Mesenchymal stem cell (in vitro differentiated cells and primary cell): ENCODE results near the gene IWS1.

Experiments used
- DNase-seq: peaks from one replicate; pipeline ENCODE4 v3.0.0-alpha.2; 2013
- H2AFZ ChIP-seq: one replicate; pipeline ENCODE4 v1.6.1; 2013; ENCODE audit warnings: low read depth, mild to moderate bottlenecking, control low read depth, inconsistent platforms, low read length, moderate library complexity
- H2AK5ac ChIP-seq: 2 replicates; pipeline ENCODE4 v1.6.1; 2013; ENCODE audit warnings: low read length, moderate library complexity, mild to moderate bottlenecking, inconsistent platforms; ENCODE audit not compliant: severe bottlenecking
- H2BK120ac ChIP-seq: one replicate; pipeline ENCODE4 v1.6.1; 2013; ENCODE audit warnings: low read depth, mild to moderate bottlenecking, inconsistent platforms, low read length, moderate library complexity
- H2BK12ac ChIP-seq, 2 experiments: one replicate each; pipeline ENCODE4 v1.6.1; 2013; ENCODE audit warnings: inconsistent platforms in 2 of 2, low read length in 2 of 2, mild to moderate bottlenecking in 2 of 2, moderate library complexity in 2 of 2, control low read depth in 1 of 2
- H2BK15ac ChIP-seq: one replicate; pipeline ENCODE4 v1.6.1; 2013; ENCODE audit warnings: mild to moderate bottlenecking, low read depth, inconsistent platforms; ENCODE audit not compliant: poor library complexity, severe bottlenecking
- H2BK5ac ChIP-seq: 2 replicates; pipeline ENCODE4 v1.6.1; 2013; ENCODE audit warnings: low read depth, mild to moderate bottlenecking, low read length, control low read depth, inconsistent platforms; ENCODE audit not compliant: poor library complexity, severe bottlenecking
- H3K14ac ChIP-seq, 2 experiments: one replicate each; pipeline ENCODE4 v1.6.1; 2013; ENCODE audit warnings: inconsistent platforms in 2 of 2, low read length in 2 of 2, control low read depth in 1 of 2, mild to moderate bottlenecking in 1 of 2, moderate library complexity in 1 of 2
- H3K18ac ChIP-seq, 2 experiments: one replicate each; pipeline ENCODE4 v1.6.1; 2013; ENCODE audit warnings: inconsistent platforms in 2 of 2, low read length in 2 of 2, control low read depth in 1 of 2, low read depth in 1 of 2, mild to moderate bottlenecking in 1 of 2
- H3K23ac ChIP-seq, 2 experiments: one replicate each; pipeline ENCODE4 v1.6.1; 2013; ENCODE audit warnings: inconsistent platforms in 2 of 2, low read length in 2 of 2, mild to moderate bottlenecking in 2 of 2, moderate library complexity in 2 of 2, control low read depth in 1 of 2
- H3K27ac ChIP-seq: 2 replicates; pipeline ENCODE4 v1.5.1; 2013; ENCODE audit warnings: mild to moderate bottlenecking, moderate library complexity, low read length, control low read depth, inconsistent platforms; ENCODE audit not compliant: poor library complexity, severe bottlenecking
- H3K27me3 ChIP-seq, 2 experiments: 2 replicates each; pipeline versions ENCODE4 v1.6.1 to v1.7.0; 2013; ENCODE audit warnings: low read length in 2 of 2, mild to moderate bottlenecking in 2 of 2, moderate library complexity in 2 of 2, control low read depth in 1 of 2, inconsistent platforms in 1 of 2; ENCODE audit not compliant: control insufficient read depth in 1 of 2, insufficient read depth in 1 of 2
- H3K36me3 ChIP-seq, 2 experiments: 2 replicates each; pipeline versions ENCODE4 v1.6.1 to v1.7.0; 2013; ENCODE audit warnings: low read length in 2 of 2, control low read depth in 1 of 2, inconsistent platforms in 1 of 2, low read depth in 1 of 2, mild to moderate bottlenecking in 1 of 2; ENCODE audit not compliant: insufficient read depth in 2 of 2, control insufficient read depth in 1 of 2
- H3K4ac ChIP-seq, 2 experiments: one replicate each; pipeline ENCODE4 v1.6.1; 2013; ENCODE audit warnings: inconsistent platforms in 2 of 2, low read length in 2 of 2, mild to moderate bottlenecking in 2 of 2, moderate library complexity in 2 of 2, control low read depth in 1 of 2, low read depth in 1 of 2
- H3K4me1 ChIP-seq: 2 replicates; pipeline ENCODE4 v1.6.1; 2013; ENCODE audit warnings: low read depth, low read length, control low read depth; ENCODE audit not compliant: control insufficient read depth, insufficient read depth
- H3K4me2 ChIP-seq: 2 replicates; pipeline ENCODE4 v1.6.1; 2013; ENCODE audit warnings: low read length, mild to moderate bottlenecking, inconsistent platforms; ENCODE audit not compliant: poor library complexity, severe bottlenecking
- H3K4me3 ChIP-seq, 2 experiments: 2 replicates each; pipeline versions ENCODE4 v1.5.1 to v1.7.0; 2013; ENCODE audit warnings: low read length in 2 of 2, mild to moderate bottlenecking in 2 of 2, control low read depth in 1 of 2, low read depth in 1 of 2; ENCODE audit not compliant: insufficient read depth in 1 of 2
- H3K79me1 ChIP-seq: replicated peaks from 2 replicates; pipeline ENCODE4 v1.6.1; 2013; ENCODE audit warnings: mild to moderate bottlenecking, control low read depth, low read length, inconsistent platforms; ENCODE audit not compliant: poor library complexity, severe bottlenecking
- H3K9ac ChIP-seq: 2 replicates; pipeline ENCODE4 v1.7.0; 2013; ENCODE audit warnings: mild to moderate bottlenecking, low read length, moderate library complexity
- H3K9me3 ChIP-seq: 2 replicates; pipeline ENCODE4 v1.7.0; 2013; ENCODE audit warnings: mild to moderate bottlenecking, low read length; ENCODE audit not compliant: control insufficient read depth
- H4K8ac ChIP-seq: one replicate; pipeline ENCODE4 v1.6.1; 2013; ENCODE audit warnings: inconsistent platforms, mild to moderate bottlenecking, low read length, moderate library complexity
- H4K91ac ChIP-seq: one replicate; pipeline ENCODE4 v1.6.1; 2013; ENCODE audit warnings: mild to moderate bottlenecking, low read length, inconsistent platforms
- WGBS: methylation state at CpG from one replicate; pipeline ENCODE4 v1.1.7; 2013; ENCODE audit warnings: mixed read lengths; 5-methylcytosine and 5-hydroxymethylcytosine counted together

The IWS1 gene

DNA sequence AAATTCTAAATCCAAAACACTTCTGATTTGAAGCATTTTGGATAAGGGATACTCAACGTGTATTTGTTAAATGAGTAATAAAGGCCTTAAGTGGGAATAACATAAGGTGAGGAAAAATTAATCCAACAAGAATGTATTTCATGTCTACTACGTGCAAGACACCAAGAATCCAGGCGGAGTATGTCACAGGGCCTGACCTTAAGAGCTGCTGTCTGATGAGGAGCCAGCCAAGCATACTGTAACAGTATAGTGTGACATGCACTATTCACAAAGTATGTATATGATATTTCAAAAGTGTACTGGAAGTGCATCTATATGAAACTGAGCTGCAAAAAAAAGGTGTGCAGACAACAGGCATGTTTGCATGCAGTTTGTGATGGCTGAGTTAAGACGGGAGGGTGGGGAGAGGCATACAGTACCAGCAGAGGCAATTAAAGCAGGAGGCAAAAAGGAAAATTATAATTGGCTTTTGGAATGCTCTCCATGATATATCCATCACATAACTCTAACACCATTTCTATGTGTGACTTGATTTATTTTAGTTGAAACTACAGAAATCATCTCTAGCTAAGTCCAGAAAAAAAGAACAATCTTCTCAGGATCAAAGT lies 18.2 kb downstream of the IWS1 start:
- Histone ChIP-seq H4K91ac (no peak overlapping the region), H2BK15ac (no peak overlapping the region), H3K27me3 (no peaks in the 10 kb centered on the region), H2BK120ac (no peak overlapping the region), H3K4me2 (peak overlapping the region; percentile 27), H2BK12ac (no peak overlapping the region), H3K79me1 (peaks cover 11% of the 10 kb centered on the region), H3K9ac (peak overlapping the region; percentile 26), H3K4ac (no peak overlapping the region), H3K14ac (no peak overlapping the region), H3K23ac (no peak overlapping the region), H4K8ac (no peak overlapping the region), H2AFZ (no peak overlapping the region), H2AK5ac (no peak overlapping the region), H3K27ac (peak overlapping the region; percentile 64), H3K36me3 (peaks cover 8 to 35% of the 10 kb centered on the region in 2 experiments), H3K4me3 (peak overlapping the region in 1 of 2 experiments; percentile 41), H2BK5ac (no peak overlapping the region), H3K4me1 (peaks cover 10% of the 10 kb centered on the region), H3K18ac (peak overlapping the region in 1 of 2 experiments; percentile 48), H3K9me3 (no peaks in the 10 kb centered on the region)
- WGBS = 71% methylated on average over 4 of the region's 4 CpGs
- DNase-seq = peak; percentile 48

DNA sequence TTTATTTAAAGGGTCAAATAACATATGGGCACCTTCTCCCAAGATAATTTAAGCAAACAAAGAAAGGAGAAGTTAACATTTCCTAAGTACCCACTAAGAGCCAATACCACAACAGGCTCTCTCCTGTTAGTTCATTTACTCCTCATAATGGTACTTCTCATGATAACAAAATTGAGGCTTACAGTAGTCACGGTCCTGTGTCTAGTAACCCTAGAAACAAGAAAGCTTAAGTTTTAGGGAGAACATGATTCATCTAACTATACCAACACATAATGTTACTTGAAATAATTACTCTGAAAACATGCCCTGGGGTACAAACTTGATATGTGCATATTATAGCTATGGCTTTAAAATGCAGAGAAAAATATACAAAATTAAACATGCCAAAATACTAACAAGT lies 19.8 kb downstream of the IWS1 start:
- Histone ChIP-seq H3K9ac (no peak overlapping the region), H3K27ac (no peak overlapping the region), H3K4me1 (peaks cover 10% of the 10 kb centered on the region), H4K8ac (no peak overlapping the region), H3K4ac (no peak overlapping the region), H2BK12ac (no peak overlapping the region), H3K4me3 (no peak overlapping the region), H3K4me2 (no peak overlapping the region), H3K14ac (no peak overlapping the region), H3K18ac (no peak overlapping the region), H3K79me1 (peaks cover 15% of the 10 kb centered on the region), H3K27me3 (no peaks in the 10 kb centered on the region), H3K9me3 (no peaks in the 10 kb centered on the region), H2BK15ac (no peak overlapping the region), H2BK5ac (no peak overlapping the region), H2AFZ (no peak overlapping the region), H3K23ac (no peak overlapping the region), H2AK5ac (no peak overlapping the region), H3K36me3 (peaks cover 8 to 51% of the 10 kb centered on the region in 2 experiments), H4K91ac (no peak overlapping the region), H2BK120ac (no peak overlapping the region)
- DNase-seq = no peak
- WGBS = no CpG with 5 or more reads among the region's 1 CpG

GRCh38 chr2:127504552-127505430 lies 21.5 kb downstream of the IWS1 start:
- H2AK5ac ChIP-seq = no peak overlapping the region
- no peak overlapping the region for H3K14ac ChIP-seq
- H3K79me1 ChIP-seq = peaks cover 13% of the 10 kb centered on the region
- H3K9me3 ChIP-seq = no peaks in the 10 kb centered on the region
- H3K4me1 ChIP-seq = peaks cover 9% of the 10 kb centered on the region
- no peak overlapping the region for H3K23ac ChIP-seq
- no peaks in the 10 kb centered on the region for H3K27me3 ChIP-seq
- no peak overlapping the region for H2AFZ ChIP-seq
- no peak overlapping the region for H2BK5ac ChIP-seq
- DNase-seq = peak; percentile 72
- H2BK12ac ChIP-seq = no peak overlapping the region
- H3K4me3 ChIP-seq = no peak overlapping the region
- H3K9ac ChIP-seq = peak overlapping the region; percentile 33
- H3K18ac ChIP-seq = no peak overlapping the region
- no peak overlapping the region for H4K8ac ChIP-seq
- no peak overlapping the region for H2BK15ac ChIP-seq
- H3K4me2 ChIP-seq = no peak overlapping the region
- H4K91ac ChIP-seq = no peak overlapping the region
- H3K27ac ChIP-seq = no peak overlapping the region
- H2BK120ac ChIP-seq = no peak overlapping the region
- H3K4ac ChIP-seq = no peak overlapping the region
- peaks cover 8 to 59% of the 10 kb centered on the region in 2 experiments for H3K36me3 ChIP-seq
- WGBS = 44% methylated on average over 11 of the region's 11 CpGs

DNA sequence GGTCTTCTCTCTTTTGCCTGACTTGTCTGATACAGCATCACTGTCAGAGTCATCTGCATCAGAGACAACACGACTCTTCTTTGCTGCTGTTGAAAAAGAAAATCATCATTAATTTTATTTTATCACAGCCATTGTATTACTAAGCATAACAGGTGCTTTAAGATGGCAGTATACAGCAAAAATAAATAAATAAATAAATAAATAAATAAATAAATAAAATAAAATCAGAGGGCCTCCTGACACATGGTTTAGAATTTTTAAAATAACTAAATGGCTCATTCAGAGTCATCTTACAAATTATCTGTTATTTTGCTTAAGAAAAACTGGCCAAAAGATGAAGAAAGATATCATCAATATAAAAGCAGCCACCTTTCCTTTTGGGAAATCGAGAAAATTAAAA lies 22.8 kb downstream of the IWS1 start:
- no peak overlapping the region for H2AK5ac ChIP-seq

More for the DNA sequence above, 22.8 kb downstream of the IWS1 start:
- Histone ChIP-seq H3K4ac (no peak overlapping the region), H2BK12ac (no peak overlapping the region), H2BK15ac (no peak overlapping the region), H3K9ac (no peak overlapping the region), H3K36me3 (peaks cover 8 to 68% of the 10 kb centered on the region in 2 experiments), H3K23ac (no peak overlapping the region), H3K9me3 (no peaks in the 10 kb centered on the region), H3K27me3 (no peaks in the 10 kb centered on the region), H2AFZ (no peak overlapping the region), H3K4me3 (no peak overlapping the region), H3K79me1 (peaks cover 13% of the 10 kb centered on the region), H3K18ac (no peak overlapping the region), H4K91ac (no peak overlapping the region), H3K14ac (no peak overlapping the region), H3K4me2 (no peak overlapping the region), H2BK5ac (no peak overlapping the region), H4K8ac (no peak overlapping the region), H3K4me1 (peaks cover 9% of the 10 kb centered on the region), H2BK120ac (no peak overlapping the region), H3K27ac (no peak overlapping the region)
- no CpG with 5 or more reads among the region's 2 CpGs for WGBS
- DNase-seq = no peak
